ENCODE data around the gene NEDD8. TPM values are rescaled to one million over a fixed set of nuclear protein-coding genes. Genes with fewer than 3 reads are reported as not detected.

NEDD8 gene
- total RNA-seq: 56.1 TPM

DNA sequence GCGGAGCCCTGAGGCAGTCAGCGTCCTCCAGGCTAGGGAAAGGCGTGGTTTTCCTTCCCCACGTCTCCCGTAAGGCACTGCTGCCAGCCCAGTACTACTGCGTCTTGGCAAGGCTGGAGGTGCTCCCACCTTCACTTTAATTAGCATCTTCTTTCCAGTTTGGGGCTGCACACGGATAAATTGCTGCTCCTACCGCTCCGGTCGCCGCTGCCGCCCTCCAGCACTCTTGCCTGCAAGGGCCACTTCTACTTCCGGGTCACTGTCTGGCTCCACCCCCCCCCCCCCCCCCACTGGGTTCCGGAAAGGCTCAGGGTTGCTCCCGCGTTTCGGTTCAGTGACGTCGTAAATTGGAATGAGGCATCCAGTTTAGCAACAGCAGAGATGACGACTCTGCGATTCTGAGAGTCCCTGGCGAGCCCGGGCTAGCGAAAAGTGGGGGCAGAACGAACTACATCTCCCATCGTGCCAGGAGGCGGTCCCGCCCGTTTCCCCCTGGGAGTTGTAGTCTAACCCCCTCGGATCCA is at the start of gene NEDD8:
Gene NEDD8 (minus strand): TSS at position 247 of the 524 bp plus-strand sequence. CDS start 100 bp downstream, at position 147.

DNA sequence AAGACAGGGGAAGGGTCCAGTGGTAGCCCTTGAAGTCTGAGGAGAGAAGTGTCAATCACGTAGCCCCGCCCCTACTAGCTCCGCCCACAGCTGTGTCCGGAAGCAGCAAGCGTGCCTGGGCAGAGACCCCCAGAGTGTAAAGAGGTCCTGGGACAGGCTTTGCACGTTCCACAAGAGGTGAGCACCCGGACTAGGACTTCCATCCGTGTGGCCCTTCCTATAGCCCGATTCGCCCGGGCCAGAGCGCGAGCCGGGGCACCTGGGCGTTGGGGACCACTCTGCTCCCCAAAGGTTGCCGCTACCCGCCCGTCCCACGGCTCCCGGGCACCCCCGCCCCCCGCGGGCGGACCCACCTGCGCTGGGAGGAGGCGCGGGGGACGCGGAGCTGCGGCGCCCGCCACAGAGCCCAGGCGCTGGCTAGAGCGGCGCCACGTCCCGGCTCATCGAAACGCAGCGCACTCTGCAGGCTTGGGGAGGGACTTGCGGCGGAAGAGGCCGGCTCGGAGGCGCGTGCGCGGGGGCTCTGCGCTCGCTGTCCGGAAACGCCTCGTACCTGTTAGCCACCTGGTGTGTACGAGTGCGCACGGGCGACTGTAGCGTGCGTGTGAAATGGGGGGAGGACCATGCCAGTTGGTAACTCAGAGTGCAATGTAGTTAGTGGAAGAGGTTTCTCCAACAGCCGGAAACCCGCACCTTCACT is 39.1 kb upstream of the NEDD8 start, which contains the start of gene RABGGTA:
Gene RABGGTA (minus strand): TSS at position 464 of the 700 bp plus-strand sequence. CDS start 482 bp downstream, outside the sequence.

DNA sequence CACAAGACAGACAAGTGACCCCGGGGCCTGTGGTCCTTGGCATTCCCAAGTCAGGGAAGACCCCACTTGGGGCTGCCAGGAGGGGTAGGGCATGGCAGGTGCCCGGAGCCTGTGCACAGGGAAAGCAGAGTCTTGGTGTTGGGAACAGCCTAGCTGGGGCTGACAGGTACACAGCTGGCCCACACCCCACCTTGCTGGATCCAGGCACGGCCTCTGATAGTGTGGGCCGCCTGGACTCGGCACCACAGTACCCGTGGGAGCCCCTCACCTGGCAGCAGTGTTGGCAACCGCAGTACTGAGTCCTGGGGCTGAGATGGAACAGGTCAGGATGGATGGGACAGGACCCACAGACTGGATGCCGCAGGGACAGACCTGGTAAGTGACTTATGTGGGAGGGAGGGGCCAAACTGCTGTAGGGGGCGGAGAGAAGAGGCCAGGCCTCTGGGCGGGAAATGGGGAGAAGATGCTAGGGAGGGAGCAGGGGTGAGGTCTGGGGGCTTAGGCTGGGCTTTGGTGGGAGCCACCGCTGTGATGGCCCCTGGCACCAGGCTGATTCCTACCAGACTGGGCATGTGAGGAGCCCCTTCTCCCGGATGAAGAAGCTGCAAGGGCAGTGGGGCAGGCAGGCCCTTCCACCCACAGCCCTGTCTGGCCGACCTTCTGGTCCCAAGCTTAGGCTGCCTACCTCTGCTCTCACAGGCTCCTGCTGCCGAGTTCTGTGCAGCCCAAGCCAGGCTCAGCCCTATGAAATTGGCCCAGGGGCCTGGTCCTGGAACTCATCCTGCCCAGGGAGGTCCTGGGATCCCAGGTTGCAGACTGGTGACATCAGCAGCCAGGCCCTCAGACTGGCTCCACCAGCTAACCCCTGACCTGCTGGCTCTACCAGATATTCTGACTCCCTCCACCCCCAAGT is 30.9 kb upstream of the NEDD8 start, which contains the start of gene TGM1:
Gene TGM1 (minus strand): TSS at position 357 of the 913 bp plus-strand sequence. CDS start 825 bp downstream, outside the sequence.

DNA sequence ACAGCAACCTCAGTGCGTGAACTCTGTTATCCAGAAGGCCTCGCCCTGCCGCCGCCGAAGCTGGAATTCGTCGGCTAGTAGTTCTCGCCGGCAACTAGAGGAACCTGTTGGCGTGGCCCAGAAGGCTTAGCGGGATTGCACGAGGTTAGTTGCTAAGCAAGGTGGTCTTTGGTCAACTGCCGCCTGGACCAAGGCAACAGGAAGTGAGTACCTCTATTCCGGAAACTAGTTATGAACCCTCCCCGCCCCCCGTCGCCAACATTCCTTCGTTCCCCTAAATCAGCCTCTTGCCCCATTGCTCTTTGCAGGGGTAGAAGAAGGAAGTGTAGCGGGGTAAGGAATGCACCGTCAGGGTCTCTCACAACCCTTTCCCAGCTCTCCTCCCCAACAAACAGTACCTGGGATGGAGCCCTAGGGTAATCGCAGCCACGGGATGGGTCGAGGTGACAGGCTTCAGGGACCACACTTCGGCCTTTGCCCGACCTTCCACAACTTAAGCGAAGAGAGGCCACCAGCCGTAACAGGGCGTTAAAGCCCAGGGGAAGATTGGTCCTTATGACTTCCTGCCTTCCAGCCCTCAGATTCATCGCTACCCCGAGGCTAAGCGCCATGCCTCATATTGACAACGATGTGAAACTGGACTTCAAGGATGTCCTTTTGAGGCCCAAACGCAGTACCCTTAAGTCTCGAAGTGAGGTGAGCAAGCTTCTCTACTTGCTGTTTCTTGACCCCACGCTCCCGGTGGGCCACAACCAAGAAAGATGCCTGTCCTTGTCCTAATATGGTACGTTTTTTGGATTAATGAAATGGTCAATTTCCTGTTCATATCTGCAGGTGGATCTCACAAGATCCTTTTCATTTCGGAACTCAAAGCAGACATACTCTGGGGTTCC is 724 bp upstream of the NEDD8 start, which contains the start of gene GMPR2:
Gene GMPR2 (plus strand): TSS at position 285 of the 893 bp plus-strand sequence. CDS start 325 bp downstream, at position 610.

DNA sequence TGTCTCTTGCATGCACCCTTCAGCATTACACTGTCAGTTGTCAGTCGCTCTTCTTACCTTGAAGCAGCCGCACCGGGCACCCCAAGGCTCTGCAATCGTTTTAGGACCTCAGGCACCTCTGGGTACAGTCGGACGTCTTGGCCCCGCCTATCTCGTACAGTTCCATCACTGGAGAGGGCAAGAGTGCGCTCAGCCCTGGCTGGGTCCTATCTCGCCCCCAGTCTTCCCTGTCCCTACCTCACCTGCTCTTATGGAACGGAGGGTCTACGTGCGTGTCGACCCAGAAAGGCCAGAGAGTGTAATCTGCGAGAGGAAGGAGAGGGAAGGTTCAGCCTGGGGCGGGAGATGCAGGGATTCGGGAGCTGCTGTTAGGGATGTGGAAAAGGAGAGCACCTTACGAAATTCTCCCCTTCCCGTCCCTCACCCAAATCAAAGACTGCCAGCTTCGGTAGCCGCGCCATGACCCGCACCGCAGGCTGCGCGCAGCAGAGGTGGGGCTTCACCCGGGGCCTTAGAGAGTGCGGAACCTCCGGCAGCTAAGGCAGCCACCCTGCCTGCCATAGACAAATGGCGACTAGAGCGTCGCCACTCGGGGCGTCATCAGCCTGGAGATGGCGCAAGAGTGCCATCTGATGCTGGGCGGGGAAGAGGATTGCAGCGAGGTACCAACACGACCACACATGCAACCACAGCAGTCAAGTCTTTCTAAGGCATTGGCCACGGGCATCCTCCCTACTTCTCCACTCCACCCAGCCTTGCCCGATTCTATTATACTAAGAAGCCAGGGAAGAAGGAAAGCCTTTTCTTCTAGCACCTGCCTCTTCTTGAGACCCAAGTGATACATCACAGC is 16.4 kb downstream of the NEDD8 start, which contains the start of gene MDP1:
Gene MDP1 (minus strand): TSS at position 572 of the 850 bp plus-strand sequence. CDS start 111 bp downstream, at position 461.

DNA sequence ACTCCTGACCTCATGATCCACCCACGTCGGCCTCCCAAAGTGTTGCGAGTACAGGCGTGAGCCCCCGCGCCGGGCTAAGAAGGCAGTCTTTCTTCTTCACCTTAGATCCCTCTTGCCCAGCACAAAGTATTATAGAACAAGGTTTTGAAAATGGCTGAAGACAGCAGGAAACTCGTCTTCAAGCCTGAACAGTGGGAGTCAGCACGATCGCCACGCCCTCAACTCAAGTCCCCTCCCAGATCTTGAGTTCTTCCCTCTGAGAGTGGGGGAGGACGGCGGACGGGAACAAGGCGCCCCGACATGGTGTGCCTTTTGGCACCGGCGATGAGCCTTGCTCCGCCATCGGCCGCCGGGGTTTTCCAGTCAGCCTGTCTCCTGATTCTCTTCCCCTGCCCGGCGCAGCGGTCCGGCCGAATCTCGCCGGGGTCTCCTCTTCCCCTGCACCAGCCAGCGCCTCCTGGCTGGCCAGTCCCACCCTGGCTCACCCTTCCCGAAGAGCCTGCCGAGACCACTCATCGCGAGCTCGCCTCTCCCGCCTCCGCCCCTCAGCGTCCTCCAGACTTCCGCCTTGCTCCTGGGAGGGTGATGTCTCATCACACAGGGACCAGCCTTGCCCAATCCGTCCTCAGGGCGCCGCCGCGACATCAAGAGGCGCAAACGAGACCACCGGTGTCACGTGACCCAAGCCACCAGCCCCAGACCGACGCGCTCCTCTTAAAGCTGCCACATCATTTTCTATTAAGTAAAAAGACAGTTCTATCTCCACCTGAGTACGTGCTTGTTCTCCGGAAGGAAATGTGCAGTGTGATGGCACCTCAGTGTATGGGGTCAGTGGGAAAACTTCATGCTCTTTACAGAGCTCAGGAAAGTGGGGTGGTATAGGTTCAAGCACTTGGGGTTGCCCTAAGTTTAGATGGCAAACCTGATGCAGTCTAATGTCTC is 19.0 kb downstream of the NEDD8 start, which contains the start of gene CHMP4A:
Gene CHMP4A (minus strand): TSS at position 565 of the 942 bp plus-strand sequence. CDS start 49 bp downstream, at position 516.

DNA sequence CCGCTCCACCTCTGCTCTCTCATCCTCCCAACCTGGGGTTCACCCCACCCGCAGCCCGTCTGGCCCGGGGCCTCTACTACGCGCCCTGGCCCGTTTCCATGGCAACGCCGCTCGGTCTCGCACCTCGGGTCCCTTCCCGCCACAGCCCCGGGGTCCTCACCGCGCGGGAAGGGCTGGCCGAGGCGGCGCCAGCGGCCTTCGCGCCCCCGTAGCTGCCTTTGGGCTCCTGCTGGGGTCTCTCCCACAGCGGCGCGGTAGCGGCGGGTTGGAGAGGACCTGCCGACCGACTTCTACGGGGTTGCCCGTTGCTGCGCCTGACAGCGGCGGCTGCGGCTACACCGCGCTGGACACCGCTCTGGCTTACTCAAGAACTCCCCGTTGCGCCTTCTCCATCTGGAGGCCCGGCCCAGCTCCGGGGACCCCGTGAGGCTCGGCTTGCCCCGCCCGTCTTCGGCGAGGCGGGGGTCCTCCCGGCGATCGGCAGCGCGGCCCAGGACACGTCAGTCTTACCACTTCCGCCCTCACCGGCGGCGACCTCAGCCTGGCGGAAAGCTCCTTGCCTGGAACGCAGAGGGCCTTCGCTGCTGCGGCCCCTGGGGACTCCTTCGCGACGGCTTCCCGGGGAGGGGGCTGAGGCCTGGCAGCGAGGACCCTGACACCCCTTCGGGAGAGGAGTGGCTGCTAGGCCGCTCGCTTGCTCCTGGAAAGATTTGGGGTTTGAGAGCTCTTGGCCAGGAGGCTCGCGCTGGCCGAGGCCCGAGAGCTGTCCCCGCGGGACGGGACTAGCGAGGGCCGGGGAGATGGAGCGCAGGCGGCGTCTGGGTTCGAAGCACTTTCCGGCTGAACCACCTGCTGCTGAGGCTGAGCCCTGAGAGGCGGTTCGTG is 36.7 kb downstream of the NEDD8 start, which contains the start of gene TM9SF1:
Gene TM9SF1 (minus strand): TSS at position 256 of the 885 bp plus-strand sequence. CDS start 422 bp downstream, outside the sequence.

DNA sequence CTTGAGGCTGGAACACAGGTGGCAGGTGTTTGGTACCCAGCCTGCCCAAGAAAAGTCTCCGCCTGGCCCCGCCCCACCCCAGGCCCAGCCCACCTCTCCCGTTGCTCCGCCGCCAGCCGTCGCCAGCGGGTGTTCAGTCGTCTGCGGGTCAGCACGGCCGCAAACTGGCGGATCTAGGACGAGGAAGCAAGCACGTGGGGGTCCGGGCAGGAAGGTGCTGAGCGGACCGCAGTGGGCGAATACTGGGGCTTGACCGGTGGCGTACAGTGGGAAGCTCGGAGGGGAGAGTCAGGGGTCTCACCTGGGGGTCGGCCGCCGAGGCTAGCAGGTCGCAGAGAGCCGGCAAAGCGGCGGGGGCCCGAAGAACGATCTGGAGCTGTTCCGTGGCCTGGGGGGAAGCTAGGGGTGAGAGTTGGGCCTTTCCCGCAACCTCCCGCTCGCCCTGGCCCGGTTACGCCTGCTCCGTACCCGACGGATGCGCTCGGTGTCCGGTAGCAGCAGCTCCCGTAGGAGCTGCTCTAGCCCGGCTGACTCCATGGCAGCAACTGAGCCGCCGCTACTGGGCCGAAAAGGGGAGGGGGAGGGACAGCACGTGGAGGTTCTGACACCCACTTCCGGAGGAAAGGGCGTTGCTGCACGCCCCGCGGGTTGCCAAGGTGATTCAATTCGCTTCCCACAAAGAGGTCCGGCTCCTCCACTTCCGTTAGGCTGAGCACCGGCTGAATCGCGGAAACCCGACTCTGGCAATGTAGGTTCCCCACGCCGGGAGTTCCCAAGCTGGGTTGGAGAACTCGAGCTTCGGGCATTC is 43.7 kb downstream of the NEDD8 start, which contains the start of gene IPO4:
Gene IPO4 (minus strand): TSS at position 566 of the 808 bp plus-strand sequence. CDS start 29 bp downstream, at position 537.

DNA sequence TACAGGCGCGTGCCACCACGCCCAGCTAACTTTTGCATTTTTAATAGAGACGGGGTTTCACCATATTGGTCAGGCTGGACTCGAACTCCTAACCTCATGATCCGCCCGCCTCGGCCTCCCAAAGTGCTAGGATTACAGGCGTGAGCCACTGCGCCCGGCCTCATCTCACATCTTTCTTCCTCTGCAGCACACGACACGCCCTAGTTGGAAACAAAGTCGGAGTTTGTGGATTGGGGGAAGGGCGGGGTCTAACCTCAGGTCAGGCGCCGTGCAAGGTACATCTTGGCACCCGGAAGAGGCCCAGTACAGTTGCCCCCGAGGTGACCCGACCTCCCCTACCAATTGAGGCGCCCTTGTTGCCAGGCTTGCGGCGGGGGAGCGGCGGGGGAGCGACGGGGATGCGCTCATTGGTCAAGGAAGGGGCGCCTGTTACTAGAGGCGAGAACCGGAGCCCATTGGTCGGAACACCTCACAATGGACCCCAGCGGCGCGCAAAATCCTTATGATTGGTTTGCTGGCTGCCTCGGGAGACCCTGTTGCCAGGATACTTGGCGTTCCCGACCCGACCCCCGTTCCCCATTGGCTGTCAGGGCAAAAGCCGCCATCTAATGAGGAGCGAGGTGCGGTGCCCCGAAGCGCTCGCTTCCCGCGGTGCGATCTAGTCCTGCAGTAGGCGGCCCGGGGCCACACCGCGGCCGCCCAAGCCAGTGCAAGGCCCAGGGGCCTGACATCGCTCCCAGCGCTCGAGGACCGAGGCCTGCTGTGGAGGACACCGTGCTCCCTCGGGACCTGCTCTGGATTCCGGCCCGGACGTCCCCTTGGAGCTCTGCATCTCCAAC is 60.5 kb downstream of the NEDD8 start, which contains the start of gene REC8:
Gene REC8 (plus strand): TSS at position 659 of the 839 bp plus-strand sequence. CDS start 473 bp downstream, outside the sequence.

Small RNAs within 50 kb of the gene (small RNA-seq; reads per million reads assigned to genes)
- gene AL136295.4 (ENCODE audit: low replicate concordance) (not detected), gene CHMP4A (ENCODE audit: low replicate concordance) (not detected), gene IPO4 (ENCODE audit: low replicate concordance) (not detected), gene MDP1 (ENCODE audit: low replicate concordance) (not detected)

Other genes with a start within 250 kb of the NEDD8 start
- 23.4 TPM for gene DHRS4L2, start 243.4 kb downstream of the NEDD8 start, total RNA-seq
- gene CARMIL3, start 180.4 kb downstream of the NEDD8 start, total RNA-seq: 1.9 TPM
- gene CPNE6, start 160.8 kb downstream of the NEDD8 start, total RNA-seq: not detected
- gene PCK2, start 138.1 kb downstream of the NEDD8 start, total RNA-seq: 26.3 TPM
- gene DCAF11, start 117.6 kb downstream of the NEDD8 start, total RNA-seq: 145 TPM
- gene NRL, start 117.4 kb downstream of the NEDD8 start, total RNA-seq: 4.4 TPM
- 39.1 TPM for gene FITM1, start 101.7 kb downstream of the NEDD8 start, total RNA-seq
- 95.0 TPM for gene PSME1, start 96.2 kb downstream of the NEDD8 start, total RNA-seq
- gene EMC9, start 90.8 kb downstream of the NEDD8 start, total RNA-seq: 13.4 TPM
- 85.5 TPM for gene PSME2, start 85.8 kb downstream of the NEDD8 start, total RNA-seq
- 52.8 TPM for gene RNF31, start 84.9 kb downstream of the NEDD8 start, total RNA-seq
- gene IRF9, start 71.1 kb downstream of the NEDD8 start, total RNA-seq: 58.3 TPM
- gene REC8, start 60.3 kb downstream of the NEDD8 start, total RNA-seq: 28.1 TPM
- 56.7 TPM for gene IPO4, start 43.6 kb downstream of the NEDD8 start, total RNA-seq
- gene TM9SF1, start 36.9 kb downstream of the NEDD8 start, total RNA-seq: 51.6 TPM
- not detected for gene TSSK4, start 26.7 kb downstream of the NEDD8 start, total RNA-seq
- 21.8 TPM for gene CHMP4A, start 18.9 kb downstream of the NEDD8 start, total RNA-seq
- gene MDP1, start 16.3 kb downstream of the NEDD8 start, total RNA-seq: 14.4 TPM
- gene GMPR2, start 562 bp upstream of the NEDD8 start, total RNA-seq: 60.7 TPM
- gene TINF2, start 10.3 kb upstream of the NEDD8 start, total RNA-seq: 48.2 TPM
- gene TGM1, start 30.8 kb upstream of the NEDD8 start, total RNA-seq: 0.29 TPM
- 18.9 TPM for gene RABGGTA, start 39.2 kb upstream of the NEDD8 start, total RNA-seq
- 29.6 TPM for gene DHRS1, start 67.4 kb upstream of the NEDD8 start, total RNA-seq
- 18.5 TPM for gene NOP9, start 67.5 kb upstream of the NEDD8 start, total RNA-seq
- gene CIDEB, start 75.6 kb upstream of the NEDD8 start, total RNA-seq: 13.8 TPM
- gene LTB4R2, start 77.8 kb upstream of the NEDD8 start, total RNA-seq: 9.1 TPM
- gene LTB4R, start 79.1 kb upstream of the NEDD8 start, total RNA-seq: 6.7 TPM
- gene ADCY4, start 102.7 kb upstream of the NEDD8 start, total RNA-seq: 29.7 TPM
- 4.3 TPM for gene RIPK3, start 107.6 kb upstream of the NEDD8 start, total RNA-seq
- 53.0 TPM for gene NFATC4, start 135.8 kb upstream of the NEDD8 start, total RNA-seq
- 37.2 TPM for gene NYNRIN, start 166.6 kb upstream of the NEDD8 start, total RNA-seq
- gene CBLN3, start 197.3 kb upstream of the NEDD8 start, total RNA-seq: 2.6 TPM
- gene KHNYN, start 197.6 kb upstream of the NEDD8 start, total RNA-seq: 47.3 TPM
- gene SDR39U1, start 210.4 kb upstream of the NEDD8 start, total RNA-seq: 28.1 TPM